HPDE6-E6E7 (cell line): ENCODE measurements around the gene SGPP2.
"Not testable (repeated sequence)": the region's sequence is repeated elsewhere in the genome, so short reads cannot be mapped to it uniquely, and the experiment has no call there.

ENCODE experiments used
- DNase-seq: peaks from one replicate; pipeline ENCODE4 v3.0.0; 2011; ENCODE audit warnings: missing footprints; ENCODE audit errors: extremely low spot score

The SGPP2 gene

GRCh38 chr2:222427646-222428301, 3.4 kb downstream of the SGPP2 start:
- peak; percentile 50 for DNase-seq

- DNase-seq, result no peak
Observed at GRCh38 chr2:222430071-222430470, 5.7 kb downstream of the SGPP2 start.

- no peak for DNase-seq
Observed at GRCh38 chr2:222430681-222431080, 6.3 kb downstream of the SGPP2 start.

GRCh38 chr2:222431869-222432268, 7.5 kb downstream of the SGPP2 start:
- no peak for DNase-seq

GRCh38 chr2:222433332-222434173, 9.2 kb downstream of the SGPP2 start:
- no peak for DNase-seq

- DNase-seq, result no peak
Observed at GRCh38 chr2:222434204-222434603, 9.9 kb downstream of the SGPP2 start.

- DNase-seq, result not testable (repeated sequence)
Observed at GRCh38 chr2:222435400-222436039, 11.2 kb downstream of the SGPP2 start.

GRCh38 chr2:222436040-222436413, 11.7 kb downstream of the SGPP2 start:
- no peak for DNase-seq

GRCh38 chr2:222439692-222440091, 15.3 kb downstream of the SGPP2 start:
- no peak for DNase-seq

GRCh38 chr2:222440673-222441422, 16.5 kb downstream of the SGPP2 start:
- no peak for DNase-seq

- no peak for DNase-seq
Observed at GRCh38 chr2:222442665-222443064, 18.3 kb downstream of the SGPP2 start.

- no peak for DNase-seq
Observed at GRCh38 chr2:222445227-222445626, 20.9 kb downstream of the SGPP2 start.

GRCh38 chr2:222447131-222447530, 22.8 kb downstream of the SGPP2 start:
- no peak for DNase-seq

- DNase-seq, result no peak
Observed at GRCh38 chr2:222448748-222449181, 24.4 kb downstream of the SGPP2 start.

GRCh38 chr2:222450021-222450420, 25.7 kb downstream of the SGPP2 start:
- DNase-seq, result no peak

- no peak for DNase-seq
Observed at GRCh38 chr2:222451224-222451674, 26.9 kb downstream of the SGPP2 start.

GRCh38 chr2:222452422-222452950, 28.1 kb downstream of the SGPP2 start:
- no peak for DNase-seq

GRCh38 chr2:222456479-222457077, 32.2 kb downstream of the SGPP2 start:
- no peak for DNase-seq

GRCh38 chr2:222459983-222460382, 35.6 kb downstream of the SGPP2 start:
- no peak for DNase-seq

GRCh38 chr2:222465746-222466145, 41.4 kb downstream of the SGPP2 start:
- no peak for DNase-seq

- no peak for DNase-seq
Observed at GRCh38 chr2:222468346-222468745, 44.0 kb downstream of the SGPP2 start.
